UCSD-AML1 (cell line): ENCODE data around the gene SFT2D2.

ENCODE experiments used
- DNase-seq: peaks from one replicate; lab custom pipeline; 2025; ENCODE audit not compliant: unreplicated experiment; lab: John Stamatoyannopoulos, UW

The SFT2D2 gene

DNA sequence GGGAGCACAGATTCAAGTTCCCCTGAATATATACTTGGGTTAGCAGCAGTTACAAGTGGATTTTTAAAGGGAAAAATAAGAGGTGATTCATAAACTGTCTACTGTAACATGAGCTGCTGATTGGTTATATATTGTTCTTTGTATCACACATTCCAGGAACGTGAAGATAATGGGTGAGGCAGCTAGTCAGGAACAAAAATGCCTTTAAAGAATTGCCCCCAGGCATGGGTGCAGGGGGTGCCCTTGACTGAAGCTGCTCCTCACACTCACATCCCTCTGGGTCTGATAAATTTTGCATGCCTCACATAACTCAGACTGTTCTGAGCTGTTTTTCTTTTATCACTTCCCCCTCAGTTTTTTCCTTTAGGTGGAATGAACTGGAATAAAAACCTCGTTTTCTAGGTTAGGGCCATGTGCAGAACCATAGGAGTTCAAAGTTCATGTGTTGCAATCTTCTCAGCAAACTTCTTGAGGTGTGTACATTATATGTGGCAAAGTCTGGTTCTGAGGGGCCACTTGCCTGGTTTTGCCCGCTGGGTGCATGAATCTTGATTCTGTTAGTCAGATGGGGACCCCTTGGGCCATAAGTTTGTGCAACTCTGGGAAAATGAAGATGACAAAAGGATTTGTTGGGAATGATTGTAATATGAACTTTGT is 76.0 kb downstream of the SFT2D2 start:
- DNase-seq, result no peak
